Sigmoid colon (tissue), 7 donors: ENCODE data around the gene TNPO2. TPM values are rescaled to one million over a fixed set of nuclear protein-coding genes. Genes with fewer than 3 reads are reported as not detected.

Experiments used
- DNase-seq: peaks from one replicate; pipeline ENCODE4 v3.0.0-alpha.2; 2019
- H3K27ac ChIP-seq, 4 donors: fragments of 200-600 bp; sonication (generic); one replicate each; pipeline ENCODE4 v1.5.1; 2016 to 2019; ENCODE audit warnings: mild to moderate bottlenecking in 1 of 4
- H3K27me3 ChIP-seq, 3 donors: fragments of 200-600 bp; sonication (generic); one replicate each; pipeline ENCODE4 v1.5.1; 2019; ENCODE audit warnings: mild to moderate bottlenecking in 1 of 3
- H3K36me3 ChIP-seq, 4 donors: fragments of 200-600 bp; sonication (generic); one replicate each; pipeline ENCODE4 v1.5.1; 2016 to 2019
- H3K4me1 ChIP-seq, 4 donors: fragments of 200-600 bp; sonication (generic); one replicate each; pipeline ENCODE4 v1.5.1; 2017 to 2019
- H3K4me3 ChIP-seq, 4 donors: fragments of 200-600 bp; sonication (generic); one replicate each; pipeline ENCODE4 v1.5.1; 2017 to 2019; ENCODE audit warnings: mild to moderate bottlenecking in 2 of 4, moderate library complexity in 1 of 4
- H3K9me3 ChIP-seq, 4 donors: fragments of 200-600 bp in 3 of 4; sonication (generic) in 3 of 4; one replicate each; pipeline versions ENCODE4 v1.5.1 to v1.6.1; 2013 to 2019
- EP300 ChIP-seq, 4 donors: sonication (generic); formaldehyde crosslinking; IDR thresholded peaks; one replicate each; pipeline ENCODE4 v1.6.1; 2017; ENCODE audit warnings: antibody characterized with exemption in 4 of 4
- POLR2A ChIP-seq, 2 donors: fragments of 450-650 bp; IDR thresholded peaks; one replicate each; pipeline ENCODE4 v1.6.1; 2016; ENCODE audit warnings: antibody characterized with exemption in 2 of 2, mild to moderate bottlenecking in 2 of 2, moderate library complexity in 2 of 2
- POLR2AphosphoS5 ChIP-seq, 4 donors: sonication (generic); formaldehyde crosslinking; IDR thresholded peaks; one replicate each; pipeline ENCODE4 v1.6.1; 2017; ENCODE audit warnings: antibody characterized with exemption in 4 of 4
- WGBS, 2 donors: extraction: QIAGEN DNeasy Blood & Tissue Kit; methylation state at CpG; one replicate each; pipeline ENCODE4 v1.1.7; 2013; 5-methylcytosine and 5-hydroxymethylcytosine counted together
- intact Hi-C: fragments of 100-400 bp; cut with DNase I; formaldehyde crosslinking; loops from one replicate; pipeline ENCODE4 v1.15.1; 2023
- polyA plus RNA-seq, 3 donors: library from polyadenylated mRNA; stranded (reverse); fragments of 200-250 nt; gene quantifications; one replicate each; pipeline ENCODE4 v1.2.3, GENCODE V29; 2013
- total RNA-seq, 4 donors: library from RNA; depleted of rRNA; stranded (reverse); fragments of >200 nt; gene quantifications; one replicate each; pipeline ENCODE4 v1.1.0, GENCODE V29; 2016
- TF ChIP-seq, protein P1 (sequence below), 4 experiments: fragments of 450-650 bp in 3 of 4; fragments of 200-600 bp in 1 of 4; IDR thresholded peaks; one replicate each; pipeline ENCODE4 v1.5.1; 2016 to 2019; ENCODE audit warnings: antibody characterized with exemption in 4 of 4, mild to moderate bottlenecking in 3 of 4, moderate library complexity in 2 of 4
- donor health status: healthy with polysubstance abuse.
- donor health status: Bipolar disorder and iron deficiency.
- donor health status: healthy.

The TNPO2 gene
- total and polyA plus RNA-seq, 7 donors: 9.5 to 92.2 (median 54.2) TPM

DNA sequence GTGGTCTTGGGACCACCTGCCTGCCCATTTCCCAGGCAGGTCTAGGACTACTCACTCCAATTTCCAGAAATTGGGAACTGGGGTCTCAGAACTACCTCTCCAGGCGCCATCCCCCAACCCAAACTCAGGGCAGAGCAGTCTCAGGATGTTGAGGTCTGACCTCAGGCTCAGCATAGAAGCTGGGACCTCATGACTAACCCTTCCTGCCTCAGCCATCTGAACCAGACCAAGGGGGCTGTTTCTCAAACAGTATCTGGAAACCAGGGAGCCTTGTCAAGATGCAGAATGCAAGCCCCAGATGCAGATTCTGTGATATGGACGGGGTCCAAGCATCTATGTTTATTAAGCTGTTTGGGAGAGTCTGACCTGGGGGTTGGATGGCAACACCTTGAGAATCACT lies 28.6 kb downstream of the TNPO2 start:
- TF ChIP-seq EP300 (IDR thresholded peaks at IDR 0.05) (no peak), POLR2A (IDR thresholded peaks at IDR 0.05) (no peak), POLR2AphosphoS5 (IDR thresholded peaks at IDR 0.05) (no peak)
- TF ChIP-seq, protein P1, sequence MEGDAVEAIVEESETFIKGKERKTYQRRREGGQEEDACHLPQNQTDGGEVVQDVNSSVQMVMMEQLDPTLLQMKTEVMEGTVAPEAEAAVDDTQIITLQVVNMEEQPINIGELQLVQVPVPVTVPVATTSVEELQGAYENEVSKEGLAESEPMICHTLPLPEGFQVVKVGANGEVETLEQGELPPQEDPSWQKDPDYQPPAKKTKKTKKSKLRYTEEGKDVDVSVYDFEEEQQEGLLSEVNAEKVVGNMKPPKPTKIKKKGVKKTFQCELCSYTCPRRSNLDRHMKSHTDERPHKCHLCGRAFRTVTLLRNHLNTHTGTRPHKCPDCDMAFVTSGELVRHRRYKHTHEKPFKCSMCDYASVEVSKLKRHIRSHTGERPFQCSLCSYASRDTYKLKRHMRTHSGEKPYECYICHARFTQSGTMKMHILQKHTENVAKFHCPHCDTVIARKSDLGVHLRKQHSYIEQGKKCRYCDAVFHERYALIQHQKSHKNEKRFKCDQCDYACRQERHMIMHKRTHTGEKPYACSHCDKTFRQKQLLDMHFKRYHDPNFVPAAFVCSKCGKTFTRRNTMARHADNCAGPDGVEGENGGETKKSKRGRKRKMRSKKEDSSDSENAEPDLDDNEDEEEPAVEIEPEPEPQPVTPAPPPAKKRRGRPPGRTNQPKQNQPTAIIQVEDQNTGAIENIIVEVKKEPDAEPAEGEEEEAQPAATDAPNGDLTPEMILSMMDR (IDR thresholded peaks at IDR 0.05): no peak
- no peak overlapping the region for H3K27ac ChIP-seq
- WGBS, 2 donors: 76 to 79% methylated on average over 2 of the region's 2 CpGs
- peak overlapping the region in 1 of 4 donors; percentile 92 for H3K4me3 ChIP-seq
- no peak for DNase-seq
- intact Hi-C loops: no loop called here
- no peaks in the 10 kb centered on the region for H3K27me3 ChIP-seq
- no peaks in the 10 kb centered on the region for H3K9me3 ChIP-seq
- peaks cover 0 to 15% (median 5%) of the 10 kb centered on the region in 4 donors for H3K36me3 ChIP-seq
- H3K4me1 ChIP-seq: peaks cover 0 to 22% (median 18%) of the 10 kb centered on the region in 4 donors

DNA sequence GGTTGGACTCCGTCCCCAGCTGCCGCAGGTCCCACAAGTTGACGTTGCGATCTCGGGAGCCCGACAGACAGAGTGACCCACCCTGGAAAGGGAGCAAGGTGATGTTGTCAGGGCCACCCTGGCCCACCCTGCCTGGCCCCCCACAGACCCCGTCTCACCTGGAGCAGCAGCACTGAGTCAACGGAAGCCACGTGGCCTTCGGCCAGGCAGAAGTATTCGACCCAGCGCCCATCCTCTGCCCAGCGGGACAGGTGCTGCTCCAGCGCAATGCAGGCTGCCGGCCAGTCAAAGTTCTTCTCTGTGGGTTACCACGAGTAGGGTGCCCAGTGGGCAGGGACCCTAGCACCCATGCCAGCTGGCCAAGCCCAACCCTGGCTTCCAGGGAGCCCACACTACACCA lies 29.1 kb downstream of the TNPO2 start:
- Histone ChIP-seq H3K4me3 (no peak overlapping the region), H3K27ac (no peak overlapping the region), H3K27me3 (no peaks in the 10 kb centered on the region), H3K36me3 (peaks cover 0 to 11% (median 3%) of the 10 kb centered on the region in 4 donors), H3K4me1 (peaks cover 0 to 22% (median 18%) of the 10 kb centered on the region in 4 donors), H3K9me3 (no peaks in the 10 kb centered on the region)
- WGBS, 2 donors: 91 to 92% methylated on average over 16 of the region's 16 CpGs
- no peak for DNase-seq
- TF ChIP-seq POLR2A (IDR thresholded peaks at IDR 0.05): no peak
- TF ChIP-seq, protein P1 (IDR thresholded peaks at IDR 0.05): no peak
- no peak for TF ChIP-seq EP300 (IDR thresholded peaks at IDR 0.05)
- TF ChIP-seq POLR2AphosphoS5 (IDR thresholded peaks at IDR 0.05): no peak
- intact Hi-C loops: no loop called here

DNA sequence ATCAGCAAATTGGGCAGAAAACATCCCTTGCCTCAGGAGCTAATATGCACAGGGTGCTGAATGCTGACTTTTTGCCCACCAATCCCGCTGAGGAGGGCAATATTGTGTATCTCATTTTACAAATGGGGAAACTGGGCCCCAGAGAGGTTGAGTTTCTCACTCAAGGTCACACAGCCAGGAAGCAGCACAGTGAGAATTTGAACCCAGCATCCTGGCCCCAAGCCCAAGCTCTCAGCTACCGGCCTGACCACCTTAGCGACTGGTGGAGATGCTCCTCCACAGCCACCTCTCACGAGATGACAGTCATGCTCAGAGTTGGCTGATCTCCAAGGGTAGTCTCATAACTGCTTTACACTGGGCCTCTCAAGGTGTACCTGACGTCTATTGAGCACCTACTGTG lies 30.8 kb downstream of the TNPO2 start:
- DNase-seq: no peak
- 90 to 91% methylated on average over 5 of the region's 5 CpGs for WGBS, 2 donors

DNA sequence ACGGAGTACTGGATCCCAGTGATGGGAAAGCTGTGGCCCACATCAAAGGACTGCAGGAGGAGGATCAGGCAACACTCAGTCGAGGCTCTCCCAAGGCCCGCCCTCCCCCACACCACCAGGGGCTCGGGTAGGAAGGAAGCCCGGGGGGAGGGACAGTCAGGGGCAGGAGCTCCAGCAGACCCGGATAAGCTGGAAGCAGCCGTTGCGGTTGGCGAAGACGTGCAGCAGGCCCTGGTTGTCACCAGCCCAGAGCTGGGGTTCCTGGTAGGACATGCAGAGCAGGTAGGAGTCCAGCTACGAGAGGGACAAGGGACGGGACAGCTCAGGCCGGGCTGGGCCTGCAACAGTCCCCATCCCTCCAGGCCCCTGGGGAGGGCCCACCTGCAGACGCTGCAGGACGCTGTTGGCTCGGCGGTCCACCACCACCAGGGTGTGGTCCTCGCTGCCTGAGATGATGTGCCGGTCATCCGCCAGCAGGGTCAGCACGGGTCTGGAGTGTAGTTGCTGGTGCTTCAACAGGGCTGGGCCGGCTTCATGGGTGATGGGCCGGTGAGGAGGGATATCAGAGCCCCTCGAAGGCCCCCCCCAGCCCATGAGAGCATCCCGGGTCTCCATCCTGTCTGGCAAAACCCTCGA lies 34.0 kb downstream of the TNPO2 start:
- WGBS, 2 donors: 69 to 84% methylated on average over 26 of the region's 26 CpGs
- no peaks in the 10 kb centered on the region for H3K27me3 ChIP-seq
- H3K9me3 ChIP-seq: no peaks in the 10 kb centered on the region
- no peak for DNase-seq
- no peak overlapping the region for H3K27ac ChIP-seq
- intact Hi-C loops: no loop called here
- H3K4me1 ChIP-seq: peaks cover 0 to under 1% (median 0%) of the 10 kb centered on the region in 4 donors
- no peak for TF ChIP-seq POLR2A (IDR thresholded peaks at IDR 0.05)
- TF ChIP-seq EP300 (IDR thresholded peaks at IDR 0.05): no peak
- TF ChIP-seq POLR2AphosphoS5 (IDR thresholded peaks at IDR 0.05): no peak
- TF ChIP-seq, protein P1 (IDR thresholded peaks at IDR 0.05): no peak
- no peaks in the 10 kb centered on the region for H3K36me3 ChIP-seq
- no peak overlapping the region for H3K4me3 ChIP-seq

More for the DNA sequence above, 30.8 kb downstream of the TNPO2 start:
- Histone ChIP-seq H3K9me3 (no peaks in the 10 kb centered on the region), H3K27ac (no peak overlapping the region), H3K4me3 (no peak overlapping the region), H3K4me1 (peaks cover 0 to 22% (median 18%) of the 10 kb centered on the region in 4 donors), H3K27me3 (no peaks in the 10 kb centered on the region), H3K36me3 (no peaks in the 10 kb centered on the region)
- intact Hi-C loops: no loop called here
- no peak for TF ChIP-seq EP300 (IDR thresholded peaks at IDR 0.05)
- no peak for TF ChIP-seq POLR2A (IDR thresholded peaks at IDR 0.05)
- no peak for TF ChIP-seq POLR2AphosphoS5 (IDR thresholded peaks at IDR 0.05)
- TF ChIP-seq, protein P1 (IDR thresholded peaks at IDR 0.05): no peak

DNA sequence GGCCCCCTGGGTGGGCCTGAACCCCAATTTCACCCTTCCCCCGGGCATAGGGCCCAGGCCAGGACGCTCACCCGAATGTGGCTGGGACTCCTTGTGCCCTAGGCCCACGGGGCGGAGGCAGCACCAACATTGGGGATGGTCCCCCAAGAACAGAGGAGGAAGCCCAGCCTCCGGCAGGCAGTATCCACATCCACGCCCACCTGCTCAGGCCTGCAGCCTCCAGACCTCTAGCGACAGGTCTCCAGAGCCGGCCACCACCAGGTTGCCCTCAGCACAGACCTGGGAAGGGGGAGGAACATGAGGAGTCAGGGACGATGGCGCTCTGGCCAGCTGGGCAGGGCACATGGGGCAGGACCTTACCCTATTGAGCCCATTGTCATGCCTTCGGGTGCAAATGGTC lies 34.7 kb downstream of the TNPO2 start:
- Histone ChIP-seq H3K4me3 (no peak overlapping the region), H3K9me3 (no peaks in the 10 kb centered on the region), H3K4me1 (no peaks in the 10 kb centered on the region), H3K27me3 (no peaks in the 10 kb centered on the region), H3K36me3 (no peaks in the 10 kb centered on the region), H3K27ac (no peak overlapping the region)
- DNase-seq: no peak
- WGBS, 2 donors: 91 to 92% methylated on average over 12 of the region's 12 CpGs
- intact Hi-C loops: no loop called here
- TF ChIP-seq EP300 (IDR thresholded peaks at IDR 0.05) (no peak), POLR2AphosphoS5 (IDR thresholded peaks at IDR 0.05) (no peak), POLR2A (IDR thresholded peaks at IDR 0.05) (no peak)
- TF ChIP-seq, protein P1 (IDR thresholded peaks at IDR 0.05): no peak
